Measurements from ENCODE around the gene DYNLL1. TPM values are rescaled to one million over a fixed set of nuclear protein-coding genes. Genes with fewer than 3 reads are reported as not detected.

DYNLL1 gene
- total and polyA plus RNA-seq, 2 of the 13 experiments (the other 11 are each of a cell fraction or from before 2014, with no cell fraction given): 271 to 294 TPM

DNA sequence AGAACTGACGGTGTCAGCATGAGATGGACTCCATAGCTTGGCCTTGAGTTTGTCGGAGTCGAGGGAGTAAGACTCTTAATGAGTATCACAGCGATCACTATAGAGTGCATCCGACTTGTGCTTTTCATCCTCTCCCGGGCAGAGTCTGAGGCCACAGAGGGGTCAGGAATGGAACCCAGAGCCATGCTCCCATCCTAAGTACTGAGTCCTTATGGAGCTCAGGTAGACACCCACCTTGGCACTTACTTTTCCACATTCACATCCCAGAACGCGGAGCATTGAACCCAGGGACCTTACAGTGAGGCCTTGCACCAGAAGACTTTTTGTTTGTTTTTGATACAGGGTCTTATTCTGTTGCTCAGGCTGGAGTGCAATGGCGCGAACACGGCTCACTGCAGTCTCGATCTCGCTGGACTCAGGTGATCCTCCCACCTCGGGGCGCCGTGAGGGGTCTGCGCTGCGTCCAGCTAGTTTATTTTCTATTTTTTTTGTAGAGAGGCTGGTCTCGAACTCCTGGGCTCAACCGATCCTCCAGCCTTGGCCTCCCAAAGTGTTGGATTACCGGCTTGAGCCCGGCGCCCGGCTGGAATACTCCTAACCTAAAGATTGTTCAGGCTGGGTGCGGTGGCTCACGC, 25.6 kb upstream of the DYNLL1 start (continued):
- TF ChIP-seq, protein P1, sequence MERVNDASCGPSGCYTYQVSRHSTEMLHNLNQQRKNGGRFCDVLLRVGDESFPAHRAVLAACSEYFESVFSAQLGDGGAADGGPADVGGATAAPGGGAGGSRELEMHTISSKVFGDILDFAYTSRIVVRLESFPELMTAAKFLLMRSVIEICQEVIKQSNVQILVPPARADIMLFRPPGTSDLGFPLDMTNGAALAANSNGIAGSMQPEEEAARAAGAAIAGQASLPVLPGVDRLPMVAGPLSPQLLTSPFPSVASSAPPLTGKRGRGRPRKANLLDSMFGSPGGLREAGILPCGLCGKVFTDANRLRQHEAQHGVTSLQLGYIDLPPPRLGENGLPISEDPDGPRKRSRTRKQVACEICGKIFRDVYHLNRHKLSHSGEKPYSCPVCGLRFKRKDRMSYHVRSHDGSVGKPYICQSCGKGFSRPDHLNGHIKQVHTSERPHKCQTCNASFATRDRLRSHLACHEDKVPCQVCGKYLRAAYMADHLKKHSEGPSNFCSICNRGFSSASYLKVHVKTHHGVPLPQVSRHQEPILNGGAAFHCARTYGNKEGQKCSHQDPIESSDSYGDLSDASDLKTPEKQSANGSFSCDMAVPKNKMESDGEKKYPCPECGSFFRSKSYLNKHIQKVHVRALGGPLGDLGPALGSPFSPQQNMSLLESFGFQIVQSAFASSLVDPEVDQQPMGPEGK (CRISPR knock-in tag; IDR thresholded peaks at IDR 0.05): no peak
- 0 out of 2 replicates have a peak, but pooled peaks have one; percentile 10 for TF ChIP-seq ZNF441 (CRISPR knock-in tag; IDR thresholded peaks at IDR 0.05; ENCODE audit: borderline replicate concordance)
- TF ChIP-seq ZNF660 (CRISPR knock-in tag; IDR thresholded peaks at IDR 0.05; ENCODE audit: borderline replicate concordance, low read depth): no peak
- TF ChIP-seq POGZ (CRISPR knock-in tag; IDR thresholded peaks at IDR 0.05): no peak
- no peak for TF ChIP-seq MED1 (CRISPR knock-in tag; IDR thresholded peaks at IDR 0.05)
- TF ChIP-seq ZFP36L1 (CRISPR knock-in tag; IDR thresholded peaks at IDR 0.05): 0 out of 2 replicates have a peak, but pooled peaks have one; percentile 38
- TF ChIP-seq CREM (IDR thresholded peaks at IDR 0.05): no peak
- TF ChIP-seq CREM (CRISPR knock-in tag; IDR thresholded peaks at IDR 0.05): no peak
- TF ChIP-seq KDM6A (CRISPR knock-in tag; IDR thresholded peaks at IDR 0.05; ENCODE audit: low read depth): no peak
- no peak for TF ChIP-seq ATF1 (CRISPR knock-in tag; IDR thresholded peaks at IDR 0.05)
- no peak for TF ChIP-seq ASH2L (IDR thresholded peaks at IDR 0.05; ENCODE audit: insufficient read length, low read depth, low read length)
- TF ChIP-seq KLF12 (CRISPR knock-in tag; IDR thresholded peaks at IDR 0.05; ENCODE audit: borderline replicate concordance): no peak

DNA sequence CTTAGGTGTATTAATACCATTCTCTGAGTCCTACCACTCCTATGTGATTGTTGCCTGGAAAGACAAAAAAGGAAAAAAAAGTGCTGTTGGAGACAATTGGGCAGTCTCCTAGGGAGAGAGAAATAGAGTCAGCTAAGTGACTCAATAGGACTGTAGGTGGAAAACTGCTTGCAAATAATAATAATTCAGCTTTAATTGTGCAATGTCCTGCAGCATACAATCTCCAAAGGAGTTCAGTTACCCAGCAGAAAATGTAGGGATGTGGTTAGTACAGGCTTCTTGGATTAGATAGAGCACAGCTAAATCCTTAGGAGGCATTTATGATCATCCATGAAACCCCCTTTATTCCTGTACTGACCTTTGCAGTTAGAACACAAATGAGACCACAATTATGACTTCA, 23.4 kb upstream of the DYNLL1 start:
- H3K27ac ChIP-seq (ENCODE audit: extremely low read length, insufficient read depth, low read length): no peak overlapping the region
- H3K4me3 ChIP-seq (replicated peaks in 1 of 3; ENCODE audit: insufficient read depth in 1 of 3, low read depth in 2 of 3, low read length in 3 of 3): no peak overlapping the region
- in situ Hi-C loops (cut with HindIII; ENCODE audit: extremely low pct_ligation_motif_present, low pct_unique_long_range_greater_than_20kb) (no loop called here), intact Hi-C loops (cut with micrococcal nuclease; ENCODE audit: unreplicated experiment) (no loop called here)
- TSS peak; percentile 41 for BruUV-seq (replicated peaks)
- H3K9ac ChIP-seq (ENCODE audit: insufficient read depth, low read depth, low read length): no peak overlapping the region
- H3K4me2 ChIP-seq (ENCODE audit: low read depth, low read length): no peak overlapping the region
- H4K20me1 ChIP-seq (ENCODE audit: insufficient read depth, low read length): peaks cover 13% of the 10 kb centered on the region; the same call in 1 of the 2 replicates
- DNase-seq (ENCODE audit: low spot score) (no peak), ATAC-seq (no peak), FAIRE-seq (no peak)
- H2AFZ ChIP-seq (ENCODE audit: low read length): no peak overlapping the region
- no peaks in the 10 kb centered on the region; a peak in 1 of 5 replicates for H3K27me3 ChIP-seq (ENCODE audit: control insufficient read depth in 1 of 2, insufficient read depth in 2 of 2, low read length in 2 of 2)
- 0 out of 5 replicates have a peak, but pooled peaks cover 0 to 2% of the 10 kb centered on the region in 2 experiments for H3K36me3 ChIP-seq (replicated peaks in 1 of 2; ENCODE audit: control insufficient read depth in 1 of 2, insufficient read depth in 2 of 2, low read length in 2 of 2)
- POLR2A ChIA-PET: no interaction called here
- CTCF ChIA-PET (ENCODE audit: low intra/inter-chr PET ratio, low total read pairs): no interaction called here
- H3K79me2 ChIP-seq (ENCODE audit: insufficient read depth, low read length): peaks cover 22% of the 10 kb centered on the region
- H3K4me1 ChIP-seq (ENCODE audit: insufficient read depth, low read length): peaks cover 47% of the 10 kb centered on the region
- TF ChIP-seq HNRNPH1 (optimal IDR thresholded peaks at IDR 0.05; ENCODE audit: low read depth, low read length) (no peak), ZC3H13 (CRISPR knock-in tag; IDR thresholded peaks at IDR 0.05) (no peak), REXO4 (CRISPR knock-in tag; IDR thresholded peaks at IDR 0.05; ENCODE audit: borderline replicate concordance) (no peak), ZNF775 (CRISPR knock-in tag; IDR thresholded peaks at IDR 0.05; ENCODE audit: borderline replicate concordance) (no peak), ZNF44 (CRISPR knock-in tag; IDR thresholded peaks at IDR 0.05) (no peak), RARA (CRISPR knock-in tag; IDR thresholded peaks at IDR 0.05) (no peak), GZF1 (CRISPR knock-in tag; IDR thresholded peaks at IDR 0.05) (no peak), ESRRA (CRISPR knock-in tag; IDR thresholded peaks at IDR 0.05; ENCODE audit: low read depth) (no peak), HNRNPK (IDR thresholded peaks at IDR 0.05; ENCODE audit: low read depth, low read length, poor library complexity, severe bottlenecking) (no peak)
- H3K9me3 ChIP-seq (ENCODE audit: low read length): no peaks in the 10 kb centered on the region
